Lower leg skin (tissue), 3 donors: Measurements from ENCODE around the gene KLHDC4.

Source experiments
- CTCF ChIP-seq, 3 donors: fragments of 450-650 bp; IDR thresholded peaks; one replicate each; pipeline ENCODE4 v1.5.1; 2016; ENCODE audit warnings: antibody characterized with exemption in 3 of 3, mild to moderate bottlenecking in 3 of 3, moderate library complexity in 2 of 3
- POLR2A ChIP-seq, 2 donors: fragments of 450-650 bp; IDR thresholded peaks; one replicate each; pipeline ENCODE4 v1.6.1; 2016 to 2017; ENCODE audit warnings: antibody characterized with exemption in 2 of 2, mild to moderate bottlenecking in 1 of 2, moderate library complexity in 1 of 2

- TF ChIP-seq CTCF (IDR thresholded peaks at IDR 0.05) (no peak), POLR2A (IDR thresholded peaks at IDR 0.05) (no peak)
Measured at GRCh38 chr16:87800497-87800896, 34.7 kb upstream of the KLHDC4 start.
